Skin epidermis (tissue), 12 donors: Measurements from ENCODE around the gene SLC6A18.
"Not testable (repeated sequence)": the region's sequence is repeated elsewhere in the genome, so short reads cannot be mapped to it uniquely, and the experiment has no call there.

ENCODE experiments used
- H3K27ac ChIP-seq, 21 experiments: fragments of 200-600 bp; sonication (generic) in 11 of 21; one replicate each; pipeline ENCODE4 v1.5.0; 2020; ENCODE audit warnings: mild to moderate bottlenecking in 3 of 21, inconsistent platforms in 2 of 21, moderate library complexity in 2 of 21
- H3K4me3 ChIP-seq, 7 experiments: fragments of 200-600 bp; sonication (generic) in 2 of 7; one replicate each; pipeline ENCODE4 v1.5.0; 2020; ENCODE audit warnings: inconsistent platforms in 2 of 7, mild to moderate bottlenecking in 2 of 7, moderate library complexity in 1 of 7

Gene SLC6A18

GRCh38 chr5:1267464-1267863 is 42.3 kb downstream of the SLC6A18 start:
- not testable (repeated sequence) for H3K4me3 ChIP-seq, H3K27ac ChIP-seq

- Histone ChIP-seq H3K4me3 (no peak overlapping the region), H3K27ac (no peak overlapping the region)
Observed at GRCh38 chr5:1268056-1268455, 42.9 kb downstream of the SLC6A18 start.

- Histone ChIP-seq H3K4me3 (no peak overlapping the region), H3K27ac (no peak overlapping the region)
Observed at GRCh38 chr5:1268666-1269065, 43.5 kb downstream of the SLC6A18 start.

GRCh38 chr5:1270426-1270825 is 45.2 kb downstream of the SLC6A18 start:
- Histone ChIP-seq H3K27ac (no peak overlapping the region), H3K4me3 (no peak overlapping the region)

GRCh38 chr5:1270933-1271914 is 46.0 kb downstream of the SLC6A18 start:
- H3K27ac ChIP-seq, result no peak overlapping the region

GRCh38 chr5:1272201-1272600 is 47.0 kb downstream of the SLC6A18 start:
- H3K27ac ChIP-seq, result no peak overlapping the region
- H3K4me3 ChIP-seq, result no peak overlapping the region

More at GRCh38 chr5:1270933-1271914, 46.0 kb downstream of the SLC6A18 start:
- H3K4me3 ChIP-seq, result no peak overlapping the region

- H3K27ac ChIP-seq, result no peak overlapping the region
- no peak overlapping the region for H3K4me3 ChIP-seq
Observed at GRCh38 chr5:1273745-1274144, 48.6 kb downstream of the SLC6A18 start.

- Histone ChIP-seq H3K4me3 (no peak overlapping the region), H3K27ac (no peak overlapping the region)
Observed at GRCh38 chr5:1274471-1274870, 49.3 kb downstream of the SLC6A18 start.

- H3K4me3 ChIP-seq, result not testable (repeated sequence)
Observed at GRCh38 chr5:1275397-1276391, 50.5 kb downstream of the SLC6A18 start.

GRCh38 chr5:1276930-1277329 is 51.7 kb downstream of the SLC6A18 start:
- H3K4me3 ChIP-seq, result no peak overlapping the region
- no peak overlapping the region for H3K27ac ChIP-seq

More at GRCh38 chr5:1275397-1276391, 50.5 kb downstream of the SLC6A18 start:
- H3K27ac ChIP-seq, result not testable (repeated sequence)

GRCh38 chr5:1277331-1277730 is 52.1 kb downstream of the SLC6A18 start:
- Histone ChIP-seq H3K27ac (no peak overlapping the region), H3K4me3 (no peak overlapping the region)

- no peak overlapping the region for H3K27ac ChIP-seq
- H3K4me3 ChIP-seq, result no peak overlapping the region
Observed at GRCh38 chr5:1277781-1278180, 52.6 kb downstream of the SLC6A18 start.

GRCh38 chr5:1278216-1278615 is 53.0 kb downstream of the SLC6A18 start:
- Histone ChIP-seq H3K27ac (no peak overlapping the region), H3K4me3 (no peak overlapping the region)

GRCh38 chr5:1278656-1279442 is 53.7 kb downstream of the SLC6A18 start:
- H3K27ac ChIP-seq, result no peak overlapping the region

GRCh38 chr5:1279443-1280151 is 54.4 kb downstream of the SLC6A18 start:
- Histone ChIP-seq H3K27ac (no peak overlapping the region), H3K4me3 (no peak overlapping the region)

More at GRCh38 chr5:1278656-1279442, 53.7 kb downstream of the SLC6A18 start:
- no peak overlapping the region for H3K4me3 ChIP-seq

GRCh38 chr5:1280177-1281037 is 55.2 kb downstream of the SLC6A18 start:
- no peak overlapping the region for H3K27ac ChIP-seq
- H3K4me3 ChIP-seq, result no peak overlapping the region

- H3K4me3 ChIP-seq, result no peak overlapping the region
Observed at GRCh38 chr5:1281038-1281882, 56.1 kb downstream of the SLC6A18 start.

More at GRCh38 chr5:1281038-1281882, 56.1 kb downstream of the SLC6A18 start:
- no peak overlapping the region for H3K27ac ChIP-seq
